H1 (cell line): ENCODE data around the gene SLC23A2. TPM values are rescaled to one million over a fixed set of nuclear protein-coding genes. Genes with fewer than 3 reads are reported as not detected.
"Not testable (repeated sequence)": the region's sequence is repeated elsewhere in the genome, so short reads cannot be mapped to it uniquely, and the experiment has no call there.

Experiments
- CTCF ChIA-PET: fragments of 300-600 bp; sonication (Branson Sonifier 250); formaldehyde crosslinking; loops from one replicate; lab custom pipeline; 2021; ENCODE audit not compliant: partially characterized antibody; lab: Charles Lee
- POLR2A ChIA-PET: fragments of 300-600 bp; sonication (Branson Sonifier 250); formaldehyde crosslinking; loops from one replicate; lab custom pipeline; 2021; ENCODE audit warnings: inconsistent platforms; ENCODE audit not compliant: partially characterized antibody; lab: Charles Lee
- DNase-seq, 2 experiments: peaks; one replicate each; pipeline versions ENCODE4 v3.0.0 to v3.0.0-alpha.2; 2010 to 2022; ENCODE audit warnings: low spot score in 2 of 2, low read depth in 1 of 2, mixed read lengths in 1 of 2
- FAIRE-seq: peaks from 2 replicates; lab custom pipeline; 2011; peaks lifted over from hg19 to GRCh38; lab: Jason Lieb, UNC
- H2AFZ ChIP-seq: 2 replicates; pipeline ENCODE4 v1.8.1; 2012; ENCODE audit warnings: low read length, inconsistent platforms
- H2AK5ac ChIP-seq: 2 replicates; pipeline ENCODE4 v1.6.1; 2013; ENCODE audit warnings: low read depth, low read length
- H2BK120ac ChIP-seq: replicated peaks from 2 replicates; pipeline ENCODE3; 2013; ENCODE audit warnings: low read depth, low read length, inconsistent platforms
- H2BK12ac ChIP-seq: 2 replicates; pipeline ENCODE4 v1.6.1; 2013; ENCODE audit warnings: low read depth, low read length
- H2BK15ac ChIP-seq: 2 replicates; pipeline ENCODE4 v1.6.1; 2013; ENCODE audit warnings: low read length
- H2BK20ac ChIP-seq: 2 replicates; pipeline ENCODE4 v1.6.1; 2013; ENCODE audit warnings: low read length
- H2BK5ac ChIP-seq: 2 replicates; pipeline ENCODE4 v1.6.1; 2013; ENCODE audit warnings: low read depth, low read length
- H3K14ac ChIP-seq: 2 replicates; pipeline ENCODE4 v1.6.1; 2013; ENCODE audit warnings: inconsistent platforms; ENCODE audit not compliant: insufficient read length
- H3K18ac ChIP-seq: 2 replicates; pipeline ENCODE4 v1.6.1; 2013; ENCODE audit warnings: low read length; ENCODE audit errors: extremely low read depth
- H3K23ac ChIP-seq: 2 replicates; pipeline ENCODE4 v1.6.1; 2013; ENCODE audit warnings: inconsistent platforms; ENCODE audit not compliant: insufficient read length
- H3K23me2 ChIP-seq: 2 replicates; pipeline ENCODE4 v1.6.1; 2013; ENCODE audit warnings: low read depth, low read length
- H3K27ac ChIP-seq: 2 replicates; pipeline ENCODE4 v1.6.1; 2011; ENCODE audit warnings: low read depth, low read length, inconsistent platforms
- H3K27me3 ChIP-seq, 4 experiments: replicated peaks in 1 of 4; 1 replicate in 1 of 4; 2 replicates in 3 of 4; pipeline versions ENCODE4 v1.6.1 to v1.8.1; 2011 to 2013; ENCODE audit warnings: low read length in 3 of 4, mild to moderate bottlenecking in 3 of 4, inconsistent platforms in 2 of 4, mixed read lengths in 2 of 4, moderate library complexity in 1 of 4; ENCODE audit not compliant: control insufficient read depth in 3 of 4, insufficient read depth in 3 of 4; ENCODE audit errors: extremely low read depth in 1 of 4
- H3K36me3 ChIP-seq, 4 experiments: 2 replicates each; pipeline versions ENCODE4 v1.6.1 to v1.8.1; 2011 to 2013; ENCODE audit warnings: mild to moderate bottlenecking in 4 of 4, low read length in 3 of 4, moderate library complexity in 2 of 4, control low read depth in 1 of 4, inconsistent platforms in 1 of 4; ENCODE audit not compliant: insufficient read depth in 4 of 4, control insufficient read depth in 2 of 4
- H3K4ac ChIP-seq: replicated peaks from 2 replicates; pipeline ENCODE3; 2013; ENCODE audit warnings: low read length, low read depth, mixed read lengths, inconsistent platforms; ENCODE audit not compliant: insufficient read length
- H3K4me1 ChIP-seq, 4 experiments: replicated peaks in 1 of 4; 1 replicate in 1 of 4; 2 replicates in 3 of 4; pipeline versions ENCODE4 v1.6.1 to v1.8.1; 2011 to 2013; ENCODE audit warnings: low read length in 3 of 4, inconsistent platforms in 2 of 4, mixed read lengths in 1 of 4; ENCODE audit not compliant: insufficient read depth in 4 of 4, control insufficient read depth in 3 of 4
- H3K4me2 ChIP-seq, 2 experiments: 2 replicates each; pipeline versions ENCODE4 v1.6.1 to v1.8.1; 2011 to 2013; ENCODE audit warnings: low read depth in 2 of 2, low read length in 2 of 2, control low read depth in 1 of 2, inconsistent platforms in 1 of 2, mild to moderate bottlenecking in 1 of 2; ENCODE audit not compliant: insufficient read depth in 1 of 2
- H3K4me3 ChIP-seq, 4 experiments: fragments of 200-600, 300-600 bp in 1 of 4; sonication (generic), shearing (Covaris generic), sonication (Bioruptor Twin) in 1 of 4; 2 replicates each; pipeline versions ENCODE4 v1.5.1 to v1.8.1; 2011 to 2016; ENCODE audit warnings: low read length in 4 of 4, low read depth in 3 of 4, control low read depth in 2 of 4, inconsistent platforms in 2 of 4, mild to moderate bottlenecking in 2 of 4, mixed read lengths in 1 of 4, moderate library complexity in 1 of 4; ENCODE audit not compliant: insufficient read depth in 2 of 4; ENCODE audit errors: extremely low read depth in 1 of 4
- H3K56ac ChIP-seq: replicated peaks from 2 replicates; pipeline ENCODE3; 2013; ENCODE audit warnings: low read depth, mild to moderate bottlenecking, mixed read lengths, low read length, inconsistent platforms; ENCODE audit not compliant: insufficient read length
- H3K79me1 ChIP-seq: 2 replicates; pipeline ENCODE4 v1.6.1; 2013; ENCODE audit warnings: low read depth, low read length, control low read depth
- H3K79me2 ChIP-seq, 2 experiments: 2 replicates each; pipeline versions ENCODE4 v1.6.1 to v1.8.1; 2012 to 2013; ENCODE audit warnings: low read length in 2 of 2, mild to moderate bottlenecking in 2 of 2, inconsistent platforms in 1 of 2; ENCODE audit not compliant: insufficient read depth in 2 of 2, control insufficient read depth in 1 of 2
- H3K9ac ChIP-seq, 4 experiments: replicated peaks in 1 of 4; 1 replicate in 1 of 4; 2 replicates in 3 of 4; pipeline versions ENCODE4 v1.6.1 to v1.8.1; 2011 to 2013; ENCODE audit warnings: low read depth in 3 of 4, low read length in 3 of 4, control low read depth in 2 of 4, mild to moderate bottlenecking in 2 of 4, moderate library complexity in 2 of 4, inconsistent platforms in 1 of 4; ENCODE audit errors: extremely low read depth in 1 of 4
- H3K9me3 ChIP-seq, 2 experiments: 2 replicates each; pipeline versions ENCODE4 v1.6.1 to v1.8.1; 2012 to 2013; ENCODE audit warnings: mild to moderate bottlenecking in 2 of 2, moderate library complexity in 2 of 2, control low read depth in 1 of 2, inconsistent platforms in 1 of 2, low read depth in 1 of 2, low read length in 1 of 2, mixed read lengths in 1 of 2; ENCODE audit not compliant: insufficient read depth in 2 of 2
- H4K20me1 ChIP-seq, 2 experiments: replicated peaks in 1 of 2; 2 replicates each; pipeline versions ENCODE3 to v1.8.1; 2011 to 2013; ENCODE audit warnings: inconsistent platforms in 2 of 2, low read length in 2 of 2, mild to moderate bottlenecking in 1 of 2; ENCODE audit not compliant: insufficient read depth in 2 of 2, control insufficient read depth in 1 of 2
- H4K5ac ChIP-seq: 2 replicates; pipeline ENCODE4 v1.6.1; 2013; ENCODE audit warnings: low read length, low read depth, mixed read lengths, inconsistent platforms; ENCODE audit not compliant: insufficient read length
- H4K8ac ChIP-seq: 2 replicates; pipeline ENCODE4 v1.8.0; 2013; ENCODE audit warnings: mild to moderate bottlenecking, moderate library complexity, low read length, inconsistent platforms; ENCODE audit not compliant: insufficient read depth; ENCODE audit errors: extremely low read depth
- H4K91ac ChIP-seq: replicated peaks from 2 replicates; pipeline ENCODE3; 2013; ENCODE audit warnings: low read length, mixed read lengths, inconsistent platforms; ENCODE audit not compliant: insufficient read length
- CTBP2 ChIP-seq: IDR thresholded peaks from 2 replicates; pipeline ENCODE4 v1.7.0; 2011; ENCODE audit warnings: borderline replicate concordance, mild to moderate bottlenecking, moderate library complexity, mixed read lengths, low read length; ENCODE audit not compliant: insufficient read depth, insufficient read length
- SRF ChIP-seq: IDR thresholded peaks from 2 replicates; pipeline ENCODE4 v1.6.1; 2011; ENCODE audit warnings: mild to moderate bottlenecking, low read depth, low read length, moderate library complexity
- WGBS, 2 experiments: shearing (Covaris generic) in 1 of 2; methylation state at CpG; one replicate each; pipeline versions ENCODE4 v1.1.6 to v1.1.7; 2013 to 2015; ENCODE audit warnings: low lambda C conversion rate in 2 of 2, mixed read lengths in 2 of 2, inconsistent platforms in 1 of 2, low coverage in 1 of 2, missing lambda C conversion rate in 1 of 2; ENCODE audit not compliant: insufficient replicate concordance in 2 of 2, insufficient coverage in 1 of 2, insufficient read length in 1 of 2; ENCODE audit errors: extremely low coverage in 1 of 2, missing lambda C conversion rate in 1 of 2; 5-methylcytosine and 5-hydroxymethylcytosine counted together
- polyA plus RNA-seq, 7 experiments: library from polyadenylated mRNA; depleted of rRNA in 3 of 7; stranded (reverse) in 5 of 7; unstranded in 2 of 7; fragments of >200 nt in 5 of 7; fragments of 200-250 nt in 2 of 7; gene quantifications; 1 replicate in 5 of 7; 2 replicates in 1 of 7; 4 replicates in 1 of 7; pipeline versions ENCODE4 v1.2.1 to v1.2.3, GENCODE V29; 2011 to 2013; ENCODE audit warnings: missing spikeins in 2 of 7, mixed read lengths in 2 of 7
- total RNA-seq: library from RNA; stranded (reverse); fragmentation: NEBNext Ultra II Directional; extraction: Animal tissue kit (Norgen Biotek cat#: 25700); gene quantifications from 2 replicates; pipeline ENCODE4 v1.2.1, GENCODE V29; 2021
- TF ChIP-seq, protein P1 (sequence below): IDR thresholded peaks from 2 replicates; pipeline ENCODE4 v1.6.1; 2011; ENCODE audit warnings: low read length, improper control_type of control experiment

The SLC23A2 gene
- total and polyA plus RNA-seq, 2 of the 8 experiments (the other 6 are each of a cell fraction or from before 2014, with no cell fraction given) = 17.0 to 18.6 TPM

DNA sequence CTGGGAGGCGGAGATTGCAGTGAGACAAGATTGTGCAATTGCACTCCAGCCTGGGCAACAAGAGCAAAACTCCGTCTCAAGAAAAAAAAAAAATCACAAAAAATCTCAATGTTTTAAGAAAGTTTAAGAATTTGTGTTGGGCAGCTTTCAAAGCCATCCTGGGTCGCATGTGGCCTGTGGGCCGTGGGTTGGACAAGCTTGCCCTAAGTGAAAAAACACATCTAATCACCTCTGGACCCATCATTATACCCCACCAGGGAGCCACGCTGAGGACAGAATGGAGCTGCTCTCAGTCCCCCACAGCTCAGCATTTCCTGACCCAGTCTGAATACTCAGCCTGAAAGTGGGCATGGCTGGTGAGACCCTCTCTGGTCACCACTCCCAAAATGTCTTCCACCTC lies 150.3 kb downstream of the SLC23A2 start (continued):
- no peak for TF ChIP-seq CTBP2
- no peak for TF ChIP-seq SRF
- TF ChIP-seq, protein P1, sequence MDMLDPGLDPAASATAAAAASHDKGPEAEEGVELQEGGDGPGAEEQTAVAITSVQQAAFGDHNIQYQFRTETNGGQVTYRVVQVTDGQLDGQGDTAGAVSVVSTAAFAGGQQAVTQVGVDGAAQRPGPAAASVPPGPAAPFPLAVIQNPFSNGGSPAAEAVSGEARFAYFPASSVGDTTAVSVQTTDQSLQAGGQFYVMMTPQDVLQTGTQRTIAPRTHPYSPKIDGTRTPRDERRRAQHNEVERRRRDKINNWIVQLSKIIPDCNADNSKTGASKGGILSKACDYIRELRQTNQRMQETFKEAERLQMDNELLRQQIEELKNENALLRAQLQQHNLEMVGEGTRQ = no peak

DNA sequence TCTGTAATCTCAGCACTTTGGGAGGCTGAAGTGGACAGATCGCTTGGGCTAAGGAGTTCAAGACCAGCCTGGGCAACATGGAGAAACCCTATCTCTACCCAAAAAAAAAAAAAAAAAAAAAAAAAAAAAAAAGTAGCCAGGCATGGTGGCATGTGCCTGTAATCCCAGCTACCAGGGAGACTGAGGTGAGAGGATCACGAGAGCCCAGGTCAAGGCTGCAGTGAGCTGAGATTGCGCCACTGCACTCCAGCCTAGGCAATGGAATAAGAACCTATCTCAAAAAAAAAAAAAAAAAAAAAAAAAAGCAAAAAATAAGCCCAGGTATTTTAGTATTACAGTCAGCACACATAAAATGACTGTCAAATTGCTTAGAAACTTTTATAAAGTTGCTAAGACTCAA lies 152.5 kb downstream of the SLC23A2 start:
- H3K4ac ChIP-seq, H2BK5ac ChIP-seq, H4K91ac ChIP-seq, H3K14ac ChIP-seq, H2AFZ ChIP-seq, H4K5ac ChIP-seq, H4K8ac ChIP-seq, H3K9me3 ChIP-seq, H3K79me1 ChIP-seq, H3K23me2 ChIP-seq, H3K36me3 ChIP-seq, FAIRE-seq, H2BK20ac ChIP-seq, H2AK5ac ChIP-seq, H3K4me3 ChIP-seq, POLR2A ChIA-PET, H3K27ac ChIP-seq, H4K20me1 ChIP-seq, H3K4me2 ChIP-seq, H3K9ac ChIP-seq, H2BK15ac ChIP-seq, H3K23ac ChIP-seq, H3K79me2 ChIP-seq, H3K27me3 ChIP-seq, DNase-seq, H3K4me1 ChIP-seq, H2BK120ac ChIP-seq, H3K56ac ChIP-seq, H2BK12ac ChIP-seq, H3K18ac ChIP-seq: not testable (repeated sequence)
- WGBS, 2 experiments = 100% methylated on average over 3 of the region's 3 CpGs; no CpG with 5 or more reads in 1 of the 2 experiments
- CTCF ChIA-PET = interaction anchor here (0.6 to 1.0 kb wide), 2 partner anchors 8 to 104 kb away, joined by 3 to 4 read pairs; no protein-coding TSS in a partner anchor
